ENCODE measurements around the gene TXNRD2. TPM values are rescaled to one million over a fixed set of nuclear protein-coding genes. Genes with fewer than 3 reads are reported as not detected.

TXNRD2 gene
- total RNA-seq, 1 experiment from 2014 or later: 22.9 TPM

- H3T11ph ChIP-seq (ENCODE audit: low read length): no peak overlapping the region
- no peak overlapping the region for H4K5ac ChIP-seq (ENCODE audit: insufficient read length, low read depth, low read length)
- H2AFZ ChIP-seq (ENCODE audit: low read length): no peak overlapping the region
- no peaks in the 10 kb centered on the region for H4K20me1 ChIP-seq (ENCODE audit: control insufficient read depth, insufficient read depth, insufficient read length)
- no peak overlapping the region for H2BK120ac ChIP-seq (ENCODE audit: low read depth, low read length, poor library complexity, severe bottlenecking)
- no CpG with 5 or more reads among the region's 12 CpGs for WGBS (ENCODE audit: extremely low coverage, insufficient read length, low lambda C conversion rate)
- H3K27ac Mint-ChIP-seq: no peak overlapping the region
- no peak overlapping the region for H2BK5ac ChIP-seq (ENCODE audit: insufficient read length, low read length)
- H3K4me1 ChIP-seq (ENCODE audit: insufficient read depth, low read length): peaks cover 2% of the 10 kb centered on the region; the same call in 1 of the 2 replicates
- no peaks in the 10 kb centered on the region for H3K23me2 ChIP-seq (ENCODE audit: insufficient read length, low read depth, low read length, poor library complexity, severe bottlenecking)
- TF ChIP-seq CTCF (conservative IDR thresholded peaks at IDR 0.05): no peak
- H3K4me2 ChIP-seq (ENCODE audit: insufficient read depth, insufficient read length, low read length): no peak overlapping the region
- no peak overlapping the region for H3K4ac ChIP-seq (ENCODE audit: low read depth, low read length)
- H3K56ac ChIP-seq (ENCODE audit: insufficient read length, low read depth, low read length): no peak overlapping the region
- no peak overlapping the region for H2BK20ac ChIP-seq (ENCODE audit: low read depth, low read length, poor library complexity, severe bottlenecking)
- H3K9ac ChIP-seq (ENCODE audit: extremely low read depth, insufficient read length, low read length): no peak overlapping the region
- H3K36me3 Mint-ChIP-seq (ENCODE audit: insufficient read depth in 1 of 3, low read depth in 3 of 3): peaks cover 0 to 24% (median 21%) of the 10 kb centered on the region in 3 experiments; a peak in 3 of 7 replicates
- no peak overlapping the region for H3K27ac ChIP-seq (ENCODE audit: insufficient read length, low read depth, low read length)
- no peaks in the 10 kb centered on the region for H3K79me1 ChIP-seq (ENCODE audit: insufficient read depth, low read depth, low read length, poor library complexity, severe bottlenecking)
- H3K79me2 ChIP-seq (ENCODE audit: insufficient read depth, low read length): no peaks in the 10 kb centered on the region
- no peaks in the 10 kb centered on the region for H3K27me3 ChIP-seq (ENCODE audit: insufficient read depth, low read length)
- H3K9me3 ChIP-seq (ENCODE audit: control insufficient read depth, low read depth, low read length): no peaks in the 10 kb centered on the region
- H3K18ac ChIP-seq (ENCODE audit: insufficient read length, low read depth, low read length): no peak overlapping the region
- H3K14ac ChIP-seq (ENCODE audit: insufficient read depth, low read length): no peak overlapping the region
- no peak overlapping the region for H3K23ac ChIP-seq (ENCODE audit: insufficient read length, low read depth, low read length)
- no peak overlapping the region for H2BK15ac ChIP-seq (ENCODE audit: low read depth, low read length)
- no peak overlapping the region for H4K8ac ChIP-seq (replicated peaks; ENCODE audit: insufficient read length, low read depth, low read length)
- no peak for DNase-seq
- no peak overlapping the region for H2BK12ac ChIP-seq (ENCODE audit: insufficient read length, low read depth, low read length)
- H3K9me3 Mint-ChIP-seq: no peaks in the 10 kb centered on the region
- H3K27me3 Mint-ChIP-seq (ENCODE audit: low read depth): no peaks in the 10 kb centered on the region; the same call in 1 of the 2 replicates
- no peak overlapping the region for H2AK5ac ChIP-seq (ENCODE audit: insufficient read length, low read length)
- H4K91ac ChIP-seq (ENCODE audit: insufficient read length, low read depth, low read length): no peak overlapping the region
- peaks cover 21 to 30% of the 10 kb centered on the region in 2 experiments for H3K4me1 Mint-ChIP-seq
- no peak overlapping the region for H3K4me3 Mint-ChIP-seq
These were observed 22.4 kb upstream of the TXNRD2 start for GRCh38 chr22:19963863-19964642.
